Measurements from ENCODE around the gene HES6. TPM values are rescaled to one million over a fixed set of nuclear protein-coding genes. Genes with fewer than 3 reads are reported as not detected.

HES6 gene, protein sequence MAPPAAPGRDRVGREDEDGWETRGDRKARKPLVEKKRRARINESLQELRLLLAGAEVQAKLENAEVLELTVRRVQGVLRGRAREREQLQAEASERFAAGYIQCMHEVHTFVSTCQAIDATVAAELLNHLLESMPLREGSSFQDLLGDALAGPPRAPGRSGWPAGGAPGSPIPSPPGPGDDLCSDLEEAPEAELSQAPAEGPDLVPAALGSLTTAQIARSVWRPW
- 10 to 100 TPM; 11.3 to 19.6 (median 13.8) TPM for polyA plus RNA-seq (ENCODE audit: insufficient read length in 10 of 10)
- long read RNA-seq, donor 1, transcript HES6-201 (4 exons, 1,454 nt): major isoform, 6 of 9 reads
- long read RNA-seq, donor 1, partial matches to known transcripts: 0 of 9 reads
- long read RNA-seq, donor 1, other reads (novel, unspliced or antisense): 0 of 9 reads
- long read RNA-seq, donor 2, partial matches to known transcripts: 0 of 6 reads
- long read RNA-seq, donor 2, other reads (novel, unspliced or antisense): 0 of 6 reads
- long read RNA-seq, donor 3: 0 reads
- long read RNA-seq, donor 4, partial matches to known transcripts: 0 of 5 reads
- long read RNA-seq, donor 4, other reads (novel, unspliced or antisense): 0 of 5 reads
- long read RNA-seq, donor 5, partial matches to known transcripts: 0 of 5 reads
- long read RNA-seq, donor 5, other reads (novel, unspliced or antisense): 0 of 5 reads
- long read RNA-seq, donor 6, transcript HES6-201 (4 exons, 1,454 nt): major isoform, 9 of 14 reads
- long read RNA-seq, donor 6, partial matches to known transcripts: 0 of 14 reads
- long read RNA-seq, donor 6, other reads (novel, unspliced or antisense): 0 of 14 reads
- long read RNA-seq, donor 7, partial matches to known transcripts: 0 of 7 reads
- long read RNA-seq, donor 7, other reads (novel, unspliced or antisense): 0 of 7 reads
- long read RNA-seq, donor 8, partial matches to known transcripts: 6 of 12 reads
- long read RNA-seq, donor 8, other reads (novel, unspliced or antisense): 0 of 12 reads
- long read RNA-seq, donor 9: 0 reads

DNA sequence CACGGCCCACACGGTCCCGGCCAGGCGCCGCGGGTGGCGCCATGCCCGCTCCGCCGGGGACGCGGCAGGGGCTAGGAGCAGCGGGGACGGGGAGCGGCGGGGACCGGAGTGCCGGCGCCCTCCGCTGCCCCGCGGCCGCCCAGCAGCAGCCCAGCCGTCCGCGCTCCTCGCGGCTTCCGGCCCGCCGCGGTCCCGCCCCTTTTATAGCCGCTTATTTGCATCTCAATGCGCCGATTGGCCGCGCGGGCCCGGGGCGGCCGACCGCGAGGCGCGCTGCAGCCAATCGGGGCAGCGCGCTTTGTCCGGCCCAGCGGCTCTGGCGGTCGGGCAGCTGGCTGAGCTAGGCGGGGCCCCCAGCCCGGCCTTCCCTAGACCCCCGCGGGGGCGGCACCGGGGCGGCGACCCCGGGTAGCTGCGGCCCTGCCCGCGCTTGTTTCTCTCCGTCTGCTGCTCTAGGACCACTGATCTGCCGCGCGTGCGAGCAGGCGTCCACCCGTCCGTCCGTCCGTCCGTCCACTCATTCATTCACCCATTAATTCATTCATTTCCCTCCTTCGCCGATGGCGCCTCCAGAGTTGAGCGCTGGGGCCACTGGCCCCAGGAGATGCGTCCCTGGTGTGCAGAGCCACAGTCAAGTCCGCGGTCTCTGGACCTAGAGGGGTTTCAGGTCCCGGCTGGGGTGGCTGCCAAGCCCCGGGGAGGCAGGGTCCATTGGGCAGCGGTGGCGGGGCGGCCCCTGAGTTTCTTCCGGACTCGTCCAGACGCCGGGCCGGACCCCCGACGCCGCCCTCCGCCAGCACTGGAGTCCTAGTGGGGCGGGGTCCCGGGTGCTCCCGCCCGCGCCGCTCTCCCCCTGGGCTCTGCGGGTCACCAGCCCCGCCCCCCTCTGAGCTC is at the start of gene HES6:
HES6 (minus strand) TSS at position 176 of the 894 bp plus-strand sequence; CDS start at position 43, 133 bp downstream.
- peak; percentile 88 to 95 (median 93) for DNase-seq

DNA sequence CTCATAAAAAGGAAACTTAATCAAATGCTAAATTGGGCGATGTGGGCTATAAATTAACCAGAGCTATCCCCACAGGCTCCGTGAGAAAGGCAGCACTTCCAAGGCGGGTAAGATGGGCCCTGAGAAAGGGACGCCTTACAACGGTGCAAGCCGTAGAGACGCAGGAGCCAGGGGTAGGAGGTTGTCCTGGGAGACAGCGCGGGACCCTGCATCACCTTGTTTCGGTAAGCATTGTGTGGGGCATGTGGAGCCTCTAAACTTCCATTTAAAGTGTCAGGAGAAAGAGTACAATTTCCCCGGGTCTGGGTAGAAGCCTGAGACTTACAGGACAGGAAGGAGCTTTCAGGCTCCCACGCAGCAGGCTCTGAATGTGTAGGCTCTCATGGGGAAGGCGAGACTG is 49.7 kb upstream of the HES6 start:
- no peak for DNase-seq

DNA sequence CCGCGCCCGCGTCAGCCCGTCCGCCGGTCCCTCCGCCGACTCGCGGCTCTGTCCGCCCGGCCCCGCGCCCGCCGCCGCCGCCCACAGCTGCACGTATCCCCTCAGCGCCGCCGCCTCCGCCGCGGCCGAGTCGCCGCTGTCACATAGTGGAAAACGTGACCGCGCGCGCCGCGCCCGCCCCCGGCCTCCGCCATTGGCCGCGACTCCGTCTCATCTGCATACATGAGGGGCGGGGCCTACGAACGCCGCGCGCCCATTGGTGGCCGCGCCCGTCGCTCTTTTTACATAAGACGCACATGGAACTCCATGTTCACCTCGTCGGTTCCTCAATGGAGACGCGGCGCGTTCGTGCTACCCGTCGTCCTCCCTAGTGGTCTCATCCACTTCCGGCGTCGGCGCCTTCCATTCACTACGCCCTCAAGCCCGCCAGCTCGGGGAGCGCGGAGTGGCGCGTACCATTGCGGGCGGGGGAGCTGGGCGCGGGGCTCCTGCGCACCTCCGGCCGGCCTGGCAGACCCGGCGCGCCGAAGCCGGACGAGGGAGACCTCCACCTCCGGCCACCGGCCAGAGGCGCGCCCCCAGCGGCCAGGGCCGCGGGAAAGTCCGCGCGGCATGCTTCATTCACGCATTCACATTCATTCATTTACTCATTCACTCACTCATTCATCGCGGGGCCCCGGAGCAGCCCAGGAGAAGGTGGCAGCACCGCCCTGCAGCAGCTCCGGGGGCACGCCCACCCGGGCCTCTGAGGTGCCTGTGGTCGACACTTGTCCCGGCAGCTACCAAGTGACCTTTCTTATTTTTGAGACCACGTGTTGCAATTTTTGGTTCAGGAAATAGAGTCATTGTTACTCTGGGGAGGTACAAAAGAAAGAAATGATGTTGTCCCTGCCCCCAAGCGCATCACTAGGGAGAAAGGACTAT is 49.1 kb upstream of the HES6 start:
- DNase-seq: peak; percentile 99 to 100 (median 99)

DNA sequence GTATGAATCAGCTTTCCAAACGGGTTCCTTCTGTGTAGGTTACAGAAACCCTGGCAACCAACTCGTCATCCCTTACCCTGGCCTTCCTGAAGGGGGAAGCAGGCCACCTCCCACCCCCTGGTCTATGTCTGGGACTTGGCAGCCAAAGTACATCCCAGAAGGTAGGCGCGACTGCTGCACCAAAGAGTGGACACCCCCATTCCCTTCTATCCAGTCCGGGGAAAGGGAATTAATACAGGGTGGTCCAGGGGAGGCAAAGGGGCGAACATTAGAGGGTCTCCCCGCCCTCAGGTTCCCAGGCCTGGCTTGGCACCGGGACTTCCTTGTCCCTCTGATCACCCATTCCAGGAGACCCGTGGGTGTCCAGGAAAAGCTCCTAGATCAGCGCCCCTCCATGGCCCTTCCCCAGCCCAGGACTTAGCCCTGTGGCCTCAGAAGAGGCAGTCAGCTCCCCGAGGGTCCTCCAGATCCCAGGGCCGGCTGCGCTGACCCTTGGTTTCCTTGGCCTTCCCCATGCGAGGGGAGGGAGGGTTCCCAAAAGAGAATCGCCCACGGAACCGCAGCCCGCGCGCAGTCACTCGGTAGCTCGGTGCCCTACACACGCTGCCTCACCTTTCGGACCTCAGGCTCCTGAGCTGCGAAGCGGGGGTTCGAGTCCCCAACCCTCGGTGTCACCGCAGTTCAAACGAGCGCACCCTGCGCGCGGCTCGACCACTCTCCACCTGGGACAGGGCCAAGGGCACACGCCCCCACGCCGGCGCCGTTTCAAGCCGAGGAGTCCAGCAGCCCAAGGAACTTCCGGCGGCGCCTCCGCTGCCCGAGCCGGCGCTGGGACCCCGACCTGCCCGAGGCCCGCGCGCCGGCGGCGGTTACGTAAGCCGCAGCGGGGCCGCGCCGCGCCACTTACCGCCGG is 48.2 kb upstream of the HES6 start, which contains the start of gene PER2:
PER2 (minus strand) TSS at position 874 of the 913 bp plus-strand sequence. CDS start 10,674 bp downstream, outside the sequence.
- peak; percentile 58 to 83 (median 60) for DNase-seq

DNA sequence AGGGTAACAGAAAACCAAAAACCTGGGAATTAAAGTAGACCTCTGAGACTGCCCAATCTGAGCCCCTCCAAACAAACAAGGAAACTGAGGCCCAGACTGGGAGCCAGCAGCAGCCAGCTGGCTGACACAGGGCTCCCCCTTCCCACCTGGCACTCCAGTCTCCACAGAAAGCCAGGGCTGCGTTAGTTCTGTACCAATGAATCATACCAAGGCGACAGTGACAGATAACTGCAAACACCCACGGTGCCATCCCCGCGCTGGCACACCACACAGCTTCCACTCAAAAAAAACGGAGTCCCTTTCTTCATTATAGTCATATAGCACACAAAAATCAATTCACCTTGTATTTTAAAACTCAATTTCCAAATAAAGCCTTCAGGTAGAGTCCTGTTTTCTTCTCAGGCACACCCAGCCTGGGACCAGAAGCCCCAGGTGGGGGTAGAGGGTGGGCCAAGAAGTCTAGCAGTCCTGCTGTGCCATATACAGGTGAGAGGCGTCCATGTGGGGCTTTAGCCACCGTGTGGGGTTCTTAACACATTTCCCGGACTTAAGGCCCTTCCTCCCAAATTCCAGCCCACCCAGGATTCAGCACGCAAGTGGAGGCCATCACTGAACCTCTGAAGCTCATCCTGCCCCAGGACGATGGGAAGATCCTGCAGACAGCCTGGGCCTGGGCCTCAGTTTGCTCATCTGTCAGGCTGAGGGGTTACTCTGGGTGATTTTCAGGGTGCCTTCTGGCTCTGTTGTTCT is 47.3 kb upstream of the HES6 start:
- DNase-seq: peak in 1 of 3 donors; percentile 22

DNA sequence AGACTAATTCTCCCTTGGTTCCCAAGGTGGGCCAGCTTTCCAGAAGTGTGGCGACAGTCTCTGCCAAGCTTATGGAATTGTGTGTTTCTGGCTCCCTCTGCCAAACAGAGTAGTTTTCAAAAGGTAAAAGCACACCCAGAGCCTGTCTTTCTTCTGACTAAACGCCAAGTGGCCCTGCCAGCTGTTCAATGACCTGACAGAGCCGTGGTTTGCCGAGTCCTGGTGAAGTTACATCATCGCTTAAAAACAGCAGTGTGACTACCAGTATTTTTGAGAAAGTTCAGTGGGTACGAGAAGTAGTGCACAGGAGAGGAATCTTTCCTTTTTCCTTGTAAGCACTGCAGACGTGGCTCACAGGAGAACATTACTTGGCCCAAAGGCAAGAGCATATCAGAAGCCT is 46.7 kb upstream of the HES6 start:
- DNase-seq: peak in 2 of 3 donors; percentile 60 to 67

DNA sequence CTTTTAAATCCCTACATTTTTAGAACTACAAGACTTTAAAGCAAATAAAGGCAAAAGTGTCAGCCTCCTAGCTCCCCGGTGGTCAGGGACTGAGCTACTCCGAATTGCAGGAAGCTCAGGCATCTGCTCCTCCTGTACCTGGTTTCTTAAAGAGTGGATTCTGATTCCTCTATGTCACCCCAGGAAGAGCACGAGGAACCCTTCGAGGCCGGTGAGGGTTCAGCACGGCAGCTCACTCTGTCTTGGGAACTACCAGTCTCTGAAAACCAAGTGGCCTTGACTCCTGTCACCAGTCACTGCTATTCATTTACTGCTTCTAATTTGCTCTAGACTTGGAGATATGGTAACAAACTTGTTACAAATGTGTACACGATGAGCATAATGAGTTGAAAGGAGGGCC is 46.3 kb upstream of the HES6 start:
- no peak for DNase-seq

DNA sequence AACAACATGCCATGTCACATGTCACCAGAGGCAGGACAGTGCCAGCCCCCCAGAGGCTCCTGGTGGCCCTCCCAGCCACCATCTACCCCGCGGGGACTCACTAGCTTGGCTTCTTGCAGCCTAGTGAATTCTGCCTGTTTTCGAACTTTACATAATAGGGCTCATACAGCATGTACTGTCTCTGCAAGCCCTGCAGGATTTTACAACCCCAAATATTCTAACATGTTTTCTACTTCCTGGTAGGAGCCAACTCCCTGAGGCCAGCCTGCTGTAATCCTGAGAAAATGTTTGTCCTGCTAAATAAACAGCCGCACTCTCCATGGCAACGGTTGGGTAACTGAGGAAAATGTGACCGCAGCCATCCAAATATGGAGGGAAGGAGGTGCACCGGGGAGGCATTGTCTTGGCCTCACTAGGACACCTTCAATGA is 45.8 kb upstream of the HES6 start:
- peak; percentile 77 to 95 (median 91) for DNase-seq

DNA sequence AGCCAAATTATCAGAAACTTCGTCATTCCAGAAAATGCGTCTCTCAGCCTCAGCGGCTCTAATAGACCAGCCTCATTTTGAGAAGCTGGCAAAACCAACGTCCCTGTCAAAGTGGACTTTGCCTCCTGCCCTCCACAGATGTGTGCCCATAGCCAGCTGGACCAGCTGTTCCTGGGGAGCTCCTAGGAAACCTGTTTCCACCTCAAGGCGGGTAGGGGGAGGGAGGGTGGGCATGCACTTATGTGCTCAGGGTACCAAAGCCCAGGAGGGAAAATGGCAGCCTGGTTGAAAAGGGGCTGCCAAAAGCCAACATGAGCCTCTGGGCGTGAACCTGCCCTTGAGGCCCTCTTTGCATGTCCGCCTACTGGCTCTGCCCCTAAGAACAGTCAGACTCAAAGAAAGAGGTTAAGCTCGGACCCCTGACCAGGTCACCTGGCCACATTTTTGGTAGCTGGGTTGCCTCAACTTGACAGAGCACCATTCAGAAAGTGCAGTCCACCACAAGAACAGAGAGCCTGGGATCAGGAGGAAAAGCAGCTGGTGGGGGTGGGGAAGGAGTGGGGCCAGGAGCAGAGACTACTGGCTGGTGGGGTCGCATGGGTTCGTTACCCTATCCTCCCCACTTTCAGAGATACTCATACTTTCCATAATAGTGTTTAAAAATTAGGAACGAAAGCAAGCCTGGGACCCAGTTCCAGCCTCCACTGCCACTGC is 45.1 kb upstream of the HES6 start:
- no peak for DNase-seq

DNA sequence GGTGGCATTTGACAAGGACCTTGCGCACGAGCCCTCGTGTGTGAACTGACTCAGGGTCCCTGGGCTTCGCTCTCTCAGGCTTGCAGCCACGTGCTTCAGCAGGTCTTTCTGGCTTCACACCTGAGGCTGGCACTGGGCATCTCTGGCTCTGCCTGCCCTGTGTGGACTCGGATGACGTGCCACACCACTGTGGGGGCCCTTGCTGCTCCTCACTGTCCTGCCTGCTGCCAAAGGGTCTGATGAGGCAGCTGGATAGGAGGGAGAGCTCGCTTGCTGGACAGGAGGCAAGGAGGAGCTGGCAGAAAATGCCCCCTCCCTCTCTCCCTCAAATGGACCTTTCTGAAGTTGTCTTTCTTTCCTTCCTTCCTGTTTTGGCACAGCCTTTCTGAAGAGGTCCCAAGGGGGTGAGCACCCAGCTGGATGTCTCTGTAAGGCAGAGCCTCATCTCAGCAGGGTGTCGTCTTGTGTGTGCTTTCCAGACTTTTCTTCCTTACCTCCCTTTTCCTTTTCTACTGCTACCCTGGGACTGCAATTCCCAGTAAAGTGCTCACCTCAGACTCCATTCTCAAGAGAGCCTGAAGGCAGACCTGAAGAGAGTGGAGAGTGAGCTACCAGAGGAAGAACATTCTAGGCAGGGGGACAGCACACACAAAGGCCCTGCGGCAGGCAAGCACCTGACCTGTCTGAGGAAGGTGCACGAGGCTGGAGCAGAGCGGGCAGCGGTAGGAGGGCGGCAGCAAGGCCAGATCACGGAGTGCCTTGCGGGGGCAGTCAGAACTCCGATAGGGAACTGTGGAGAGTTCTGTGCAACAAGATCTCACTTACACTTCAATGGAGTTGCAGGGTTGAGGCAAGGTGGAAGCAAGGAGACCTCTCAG is 43.3 kb upstream of the HES6 start:
- DNase-seq: no peak

DNA sequence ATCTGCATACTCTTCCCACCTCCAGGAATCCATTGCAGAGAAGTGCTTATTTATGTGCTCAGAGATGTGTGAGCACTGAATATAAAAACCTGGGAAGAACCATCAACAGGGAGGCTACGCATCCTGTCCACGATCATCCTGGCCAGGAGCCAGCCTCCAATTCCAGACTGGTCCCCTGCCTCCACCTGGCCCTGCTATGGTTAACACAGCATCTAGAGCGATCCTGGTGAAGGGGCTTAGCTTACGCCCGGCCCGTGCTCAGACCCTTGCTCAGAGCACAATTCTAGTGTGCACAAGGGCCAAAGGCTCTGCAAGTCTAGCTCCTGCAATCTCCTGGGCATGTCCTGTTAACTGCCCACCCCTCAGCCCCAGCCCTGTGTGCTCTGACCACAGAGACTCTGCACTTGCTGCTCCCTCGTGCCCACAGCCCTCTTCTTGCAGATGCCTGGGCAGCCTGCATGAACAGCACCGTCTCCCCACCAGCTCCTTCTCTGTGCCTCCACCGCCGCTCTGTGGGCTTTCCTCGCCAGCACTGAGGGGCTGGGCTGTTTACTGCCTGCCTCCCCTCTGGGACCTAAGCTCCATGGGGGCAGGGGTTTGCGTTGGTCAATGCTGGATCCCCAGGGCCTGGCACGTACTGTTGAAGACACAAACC is 42.1 kb upstream of the HES6 start:
- no peak for DNase-seq

DNA sequence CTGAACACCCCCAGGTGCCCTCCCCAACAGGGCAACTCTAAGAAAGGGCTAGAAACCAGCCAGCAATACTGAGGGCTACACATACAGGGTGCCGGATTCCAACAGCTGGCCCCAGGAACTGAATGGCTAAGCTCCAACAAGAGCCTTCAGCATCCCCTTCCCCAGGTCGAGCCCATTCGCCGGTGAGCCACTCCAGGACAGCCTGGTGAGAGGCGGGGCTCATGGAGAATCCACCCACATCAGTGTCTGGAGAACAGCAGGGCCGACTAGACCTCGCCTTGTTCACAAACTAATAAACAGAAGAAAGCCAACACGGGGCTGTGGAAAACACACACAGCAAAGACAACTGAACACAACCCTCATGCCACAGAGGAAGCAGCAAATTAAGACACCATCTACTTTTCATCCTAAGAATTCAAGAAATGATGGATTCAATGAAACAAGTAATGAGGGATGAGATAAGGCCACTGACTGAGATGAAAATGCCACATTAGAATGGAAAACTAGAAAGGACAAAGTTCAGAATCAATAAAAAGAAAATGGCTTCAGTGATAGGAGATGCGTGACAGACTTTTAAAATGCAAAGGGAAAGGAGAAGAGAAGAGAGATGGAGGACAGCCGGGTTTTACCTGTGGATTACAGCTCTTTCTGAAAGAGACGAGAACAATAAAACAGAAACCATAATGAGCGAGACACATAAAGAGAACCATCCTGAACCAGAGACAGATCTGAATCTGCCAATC is 40.4 kb upstream of the HES6 start:
- no peak for DNase-seq

DNA sequence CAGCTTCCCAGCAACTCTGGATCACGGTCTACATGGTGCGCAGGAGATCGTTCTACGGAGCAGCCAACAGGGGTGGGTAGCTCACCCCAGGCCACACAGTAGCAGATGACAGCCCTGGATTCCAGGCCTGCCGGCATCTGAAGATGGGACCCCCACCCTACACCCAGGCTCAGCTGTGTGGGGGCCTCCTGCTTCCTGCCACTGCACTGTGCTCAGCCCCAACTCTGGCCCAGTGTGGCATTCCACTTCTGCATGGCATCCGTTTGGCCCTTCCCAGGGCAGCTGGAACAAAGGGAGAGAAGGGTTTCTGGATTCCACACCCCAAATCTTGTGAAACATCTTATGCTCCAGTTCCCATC is 39.5 kb upstream of the HES6 start:
- no peak for DNase-seq

DNA sequence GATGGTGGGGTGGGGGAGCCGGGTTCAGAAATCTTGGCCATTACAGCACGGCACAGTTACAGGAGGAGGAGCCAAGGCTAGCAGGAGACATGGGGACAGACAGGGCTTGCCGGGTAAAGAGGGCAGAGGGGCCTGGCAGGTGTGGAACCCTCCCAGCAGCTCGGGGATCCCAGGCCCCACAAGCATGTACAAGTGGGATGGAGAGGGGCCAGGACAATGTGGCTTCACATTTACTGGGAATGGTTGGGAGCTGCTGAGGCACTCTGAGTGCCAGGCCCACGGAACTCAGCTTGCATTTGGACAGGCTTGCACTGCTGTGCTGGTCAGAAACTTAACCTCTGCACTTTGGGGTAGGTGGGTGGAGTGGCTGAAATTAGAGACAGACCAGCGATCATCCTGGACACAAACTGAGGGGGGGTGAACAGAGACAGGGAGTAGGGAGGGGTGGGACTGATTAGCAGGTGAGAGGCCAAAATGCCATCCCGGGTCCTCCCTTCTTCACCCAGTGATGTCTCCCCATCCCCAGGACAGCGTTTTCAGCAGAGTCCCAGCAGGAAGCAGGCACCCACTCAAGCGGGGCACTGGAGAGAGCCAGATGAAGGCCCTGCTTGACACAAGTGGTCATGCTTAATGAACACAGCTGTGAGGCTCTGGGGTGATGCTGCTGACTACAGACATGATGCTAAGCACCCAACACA is 38.9 kb upstream of the HES6 start:
- DNase-seq: no peak

DNA sequence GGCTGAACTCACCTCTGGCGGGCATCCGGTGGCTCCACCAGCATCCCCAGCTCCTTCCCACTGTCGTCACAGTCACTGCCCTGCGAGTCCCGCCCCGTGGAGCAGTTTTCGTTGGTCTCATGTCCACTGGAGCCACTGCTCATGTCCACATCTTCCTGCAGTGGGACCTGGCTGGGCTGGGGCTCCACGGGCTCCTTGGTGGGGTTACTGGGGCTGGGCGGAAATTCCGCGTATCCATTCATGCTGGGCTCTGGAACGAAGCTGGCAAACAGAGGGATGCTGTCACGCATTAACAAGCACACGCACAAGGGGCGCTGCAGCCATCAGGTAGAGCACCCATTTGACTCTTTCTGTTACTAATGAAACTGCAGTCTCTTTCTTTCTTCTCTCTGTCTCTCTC is 37.9 kb upstream of the HES6 start:
- no peak for DNase-seq

All from muscle of back (tissue), 13 donors.